Loucy (cell line): ENCODE measurements around the gene ACTR5.

Experiments used
- H2AFZ ChIP-seq: fragments of 200-600 bp; sonication (generic); 2 replicates; pipeline ENCODE4 v1.6.0; 2016; ENCODE audit warnings: antibody characterized with exemption, mild to moderate bottlenecking, low read length, moderate library complexity
- H3F3A ChIP-seq: fragments of 200-600 bp; 2 replicates; pipeline ENCODE4 v1.6.0; 2016; ENCODE audit warnings: antibody characterized with exemption, low read depth, mild to moderate bottlenecking
- H3K27me3 ChIP-seq: fragments of 200-600 bp; sonication (generic); 2 replicates; pipeline ENCODE4 v1.6.1; 2014; ENCODE audit warnings: low read length, mild to moderate bottlenecking; ENCODE audit not compliant: insufficient read depth, poor library complexity, severe bottlenecking
- H3K36me3 ChIP-seq: fragments of 200-600 bp; sonication (generic); 2 replicates; pipeline ENCODE4 v1.6.1; 2016; ENCODE audit warnings: low read length; ENCODE audit not compliant: insufficient read depth
- H3K4me1 ChIP-seq: fragments of 200-600 bp; sonication (generic); 2 replicates; pipeline ENCODE4 v1.5.1; 2014; ENCODE audit warnings: low read length, mild to moderate bottlenecking; ENCODE audit not compliant: insufficient read depth, poor library complexity, severe bottlenecking
- H3K4me2 ChIP-seq: fragments of 200-600 bp; sonication (generic); 2 replicates; pipeline ENCODE4 v1.6.0; 2014; ENCODE audit warnings: antibody characterized with exemption, low read length, low read depth, mild to moderate bottlenecking; ENCODE audit not compliant: poor library complexity, severe bottlenecking
- H3K4me3 ChIP-seq: fragments of 200-600 bp; sonication (generic); 2 replicates; pipeline ENCODE4 v1.5.1; 2014; ENCODE audit warnings: low read length, mild to moderate bottlenecking, mixed read lengths; ENCODE audit not compliant: poor library complexity, severe bottlenecking
- H3K79me2 ChIP-seq: fragments of 200-600 bp; sonication (generic); 2 replicates; pipeline ENCODE4 v1.6.1; 2014; ENCODE audit warnings: low read length; ENCODE audit not compliant: insufficient read depth
- H3K9ac ChIP-seq: fragments of 200-600 bp; sonication (generic); 2 replicates; pipeline ENCODE4 v1.6.0; 2014; ENCODE audit warnings: mild to moderate bottlenecking, low read depth, low read length, moderate library complexity; ENCODE audit not compliant: poor library complexity, severe bottlenecking
- H3K9me2 ChIP-seq: fragments of 200-600 bp; sonication (generic); replicated peaks from 2 replicates; pipeline ENCODE4 v1.6.1; 2016; ENCODE audit warnings: low read depth, low read length, mixed read lengths
- H3K9me3 ChIP-seq: fragments of 200-600 bp; sonication (generic); 2 replicates; pipeline ENCODE4 v1.6.1; 2014; ENCODE audit warnings: mild to moderate bottlenecking, antibody characterized with exemption, low read length, low read depth; ENCODE audit not compliant: insufficient read depth
- H4K20me1 ChIP-seq: fragments of 200-600 bp; sonication (generic); 2 replicates; pipeline ENCODE4 v1.6.0; 2014; ENCODE audit warnings: antibody characterized with exemption, low read length, mild to moderate bottlenecking; ENCODE audit not compliant: insufficient read depth, poor library complexity, severe bottlenecking
- CTCF ChIP-seq: fragments of 200-600 bp; sonication (generic); conservative IDR thresholded peaks from 2 replicates; pipeline ENCODE4 v1.5.1; 2014; ENCODE audit warnings: mild to moderate bottlenecking, antibody characterized with exemption, low read length
- EZH2phosphoT487 ChIP-seq: fragments of 200-600 bp; IDR thresholded peaks from 2 replicates; pipeline ENCODE4 v1.6.1; 2018; ENCODE audit warnings: antibody characterized with exemption, mild to moderate bottlenecking, moderate library complexity, borderline replicate concordance

Gene ACTR5

DNA sequence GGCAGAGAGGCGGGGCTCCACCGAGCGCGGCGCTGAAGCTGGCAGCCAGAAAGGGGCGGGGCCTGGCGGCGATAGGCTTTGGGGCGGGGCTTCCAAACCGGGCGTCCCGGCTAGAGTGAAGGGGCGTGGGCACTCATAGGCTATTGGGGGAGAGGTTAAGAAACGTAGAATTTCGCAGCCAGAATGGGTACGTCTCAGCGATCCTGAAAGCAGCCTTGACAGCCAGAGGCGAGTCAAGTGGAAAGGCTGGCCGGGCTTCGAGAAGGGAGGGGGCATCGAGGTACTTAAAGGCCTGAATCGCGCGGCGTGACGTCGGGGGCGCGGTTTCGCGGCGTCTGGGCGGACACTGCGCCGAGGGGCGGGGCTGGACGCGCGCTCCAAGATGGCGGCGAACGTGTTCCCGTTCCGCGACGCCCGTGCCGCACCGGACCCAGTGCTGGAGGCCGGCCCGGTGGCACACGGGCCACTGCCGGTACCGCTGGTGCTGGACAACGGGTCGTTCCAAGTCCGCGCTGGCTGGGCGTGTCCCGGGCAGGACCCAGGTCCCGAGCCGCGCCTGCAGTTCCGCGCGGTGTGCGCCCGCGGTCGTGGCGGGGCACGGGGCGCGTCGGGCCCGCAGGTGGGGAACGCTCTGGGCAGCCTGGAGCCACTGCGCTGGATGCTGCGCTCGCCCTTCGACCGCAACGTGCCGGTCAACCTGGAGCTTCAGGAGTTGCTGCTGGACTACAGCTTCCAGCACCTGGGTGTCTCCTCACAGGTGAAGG, at the start of gene ACTR5:
Gene ACTR5, plus strand, starts transcription at position 364 of the 764 bp plus-strand sequence. Its CDS starts 19 bp downstream, at position 383.
- Histone ChIP-seq H3K9me2 (no peaks in the 10 kb centered on the region), H3K79me2 (peaks cover 29% of the 10 kb centered on the region), H3K27me3 (no peaks in the 10 kb centered on the region), H3K9ac (peak within 1 kb of the TSS; percentile 74), H3K4me2 (peak within 1 kb of the TSS; percentile 79), H3K4me3 (peak within 1 kb of the TSS; percentile 84), H3K9me3 (no peaks in the 10 kb centered on the region), H3K36me3 (no peaks in the 10 kb centered on the region), H2AFZ (peak within 1 kb of the TSS; percentile 94), H3F3A (no peaks in the 10 kb centered on the region), H3K4me1 (peaks cover 28% of the 10 kb centered on the region), H4K20me1 (peaks cover 13% of the 10 kb centered on the region)
- TF ChIP-seq CTCF (no peak), EZH2phosphoT487 (no peak)

DNA sequence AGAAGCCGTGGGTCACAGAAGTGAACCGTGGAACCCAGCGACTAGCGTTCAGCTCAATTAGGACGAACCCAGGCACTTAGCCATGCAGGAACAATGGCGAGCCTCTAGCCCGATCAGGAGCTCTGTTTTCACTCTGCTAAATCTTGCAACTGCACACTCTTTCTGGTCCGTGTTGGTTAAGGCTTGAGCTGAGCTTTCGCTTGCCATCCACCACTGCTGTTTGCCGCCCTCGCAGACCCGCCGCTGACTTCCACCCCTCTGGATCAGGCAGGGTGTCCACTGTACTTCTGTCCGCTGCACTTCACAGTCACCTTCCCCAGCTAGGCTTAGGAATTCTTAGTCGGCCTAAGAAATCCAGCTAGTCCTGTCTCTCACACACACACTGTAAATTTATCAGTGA, 49.7 kb upstream of the ACTR5 start:
- Histone ChIP-seq H3K9ac (no peak overlapping the region), H3K27me3 (no peaks in the 10 kb centered on the region), H3K9me2 (no peaks in the 10 kb centered on the region), H2AFZ (no peak overlapping the region), H3K9me3 (no peaks in the 10 kb centered on the region), H3K4me2 (no peak overlapping the region), H4K20me1 (no peaks in the 10 kb centered on the region), H3K36me3 (no peaks in the 10 kb centered on the region), H3F3A (no peaks in the 10 kb centered on the region), H3K79me2 (no peaks in the 10 kb centered on the region), H3K4me3 (no peak overlapping the region), H3K4me1 (no peaks in the 10 kb centered on the region)
- no peak for TF ChIP-seq EZH2phosphoT487
- TF ChIP-seq CTCF, result no peak

DNA sequence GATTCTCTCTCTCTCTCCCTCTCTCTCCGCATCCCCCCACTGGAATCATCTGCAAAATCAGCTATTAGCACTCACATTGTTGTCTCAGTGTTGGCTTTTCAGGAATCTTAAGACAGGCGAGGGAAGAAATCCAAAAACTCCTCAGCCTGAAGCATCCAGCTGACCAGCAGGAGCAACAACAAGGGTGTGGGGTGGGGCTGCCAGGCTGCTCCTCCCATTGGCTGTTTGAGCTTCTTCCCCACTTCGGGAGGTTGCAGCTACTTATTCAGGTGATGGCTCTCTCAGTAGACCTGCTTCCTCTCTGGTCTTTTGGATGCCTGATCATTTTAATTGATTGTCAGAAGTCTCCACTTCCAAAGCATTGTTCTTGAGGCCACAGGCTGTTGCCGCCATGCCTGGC, 48.1 kb upstream of the ACTR5 start:
- H3K9ac ChIP-seq, result no peak overlapping the region
- no peak overlapping the region for H2AFZ ChIP-seq
- H3K4me3 ChIP-seq, result no peak overlapping the region
- no peak overlapping the region for H3K4me2 ChIP-seq
- no peaks in the 10 kb centered on the region for H3K27me3 ChIP-seq
- H3K36me3 ChIP-seq, result no peaks in the 10 kb centered on the region
- H4K20me1 ChIP-seq, result no peaks in the 10 kb centered on the region
- H3F3A ChIP-seq, result no peaks in the 10 kb centered on the region
- H3K9me2 ChIP-seq, result no peaks in the 10 kb centered on the region
- H3K4me1 ChIP-seq, result no peaks in the 10 kb centered on the region
- TF ChIP-seq CTCF, result no peak
- TF ChIP-seq EZH2phosphoT487, result no peak
- no peaks in the 10 kb centered on the region for H3K9me3 ChIP-seq
- H3K79me2 ChIP-seq, result no peaks in the 10 kb centered on the region
